WERI-Rb-1 (cell line): ENCODE data around the gene TARBP1.

ENCODE experiments used
- DNase-seq: peaks from one replicate; pipeline ENCODE4 v3.0.0-alpha.2; 2020
- H3K27ac ChIP-seq: fragments of 250-450 bp; sonication (Bioruptor Pico); 2 replicates; pipeline ENCODE4 v1.5.1; 2020; ENCODE audit warnings: mild to moderate bottlenecking, moderate library complexity
- H3K27me3 ChIP-seq: fragments of 250-450 bp; sonication (Bioruptor Pico); 2 replicates; pipeline ENCODE4 v1.5.1; 2021; ENCODE audit warnings: mild to moderate bottlenecking, low read depth, moderate library complexity; ENCODE audit not compliant: insufficient read depth, severe bottlenecking
- H3K36me3 ChIP-seq: fragments of 250-450 bp; sonication (Bioruptor Pico); 2 replicates; pipeline ENCODE4 v1.5.1; 2020; ENCODE audit warnings: mild to moderate bottlenecking, moderate library complexity
- H3K4me3 ChIP-seq: 2 replicates; pipeline ENCODE4 v1.5.1; 2011; ENCODE audit warnings: low read depth, mild to moderate bottlenecking, control low read depth, low read length
- H3K9me3 ChIP-seq: fragments of 250-450 bp; sonication (Bioruptor Pico); 2 replicates; pipeline ENCODE4 v1.5.1; 2021; ENCODE audit warnings: mild to moderate bottlenecking, moderate library complexity; ENCODE audit not compliant: severe bottlenecking
- TF ChIP-seq, protein P1 (sequence below): IDR thresholded peaks from 2 replicates; pipeline ENCODE4 v1.5.1; 2011; ENCODE audit warnings: low read depth, mild to moderate bottlenecking, control low read depth, inconsistent platforms, low read length

The TARBP1 gene

DNA sequence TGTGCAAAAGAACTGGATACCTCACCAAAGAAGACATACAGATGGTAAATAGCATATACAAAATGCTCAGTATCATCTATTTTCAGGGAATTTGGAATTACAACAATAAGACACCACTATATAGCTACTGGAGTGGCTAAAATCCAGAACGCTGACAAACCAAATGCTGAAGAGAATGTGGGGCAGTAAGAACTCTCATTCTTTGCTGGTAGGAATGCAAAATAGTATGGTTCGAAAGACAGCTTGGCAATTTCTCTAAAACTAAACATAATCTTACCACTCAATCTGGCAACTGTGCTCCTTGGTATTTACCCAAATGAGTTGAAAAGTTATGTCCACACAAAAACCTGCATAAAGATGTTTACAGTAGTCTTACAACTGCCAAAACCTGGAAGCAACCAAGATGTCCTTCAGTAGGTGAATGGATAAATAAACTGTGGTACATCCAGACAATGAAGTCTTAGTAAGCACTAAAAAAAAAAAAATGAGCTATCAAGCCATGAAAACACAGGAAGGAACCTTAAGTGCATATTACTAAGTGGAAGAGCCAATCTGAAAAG lies 26.5 kb downstream of the TARBP1 start:
- H3K27ac ChIP-seq: no peak overlapping the region
- no peaks in the 10 kb centered on the region for H3K27me3 ChIP-seq
- no peaks in the 10 kb centered on the region for H3K9me3 ChIP-seq
- H3K4me3 ChIP-seq: no peak overlapping the region
- TF ChIP-seq, protein P1, sequence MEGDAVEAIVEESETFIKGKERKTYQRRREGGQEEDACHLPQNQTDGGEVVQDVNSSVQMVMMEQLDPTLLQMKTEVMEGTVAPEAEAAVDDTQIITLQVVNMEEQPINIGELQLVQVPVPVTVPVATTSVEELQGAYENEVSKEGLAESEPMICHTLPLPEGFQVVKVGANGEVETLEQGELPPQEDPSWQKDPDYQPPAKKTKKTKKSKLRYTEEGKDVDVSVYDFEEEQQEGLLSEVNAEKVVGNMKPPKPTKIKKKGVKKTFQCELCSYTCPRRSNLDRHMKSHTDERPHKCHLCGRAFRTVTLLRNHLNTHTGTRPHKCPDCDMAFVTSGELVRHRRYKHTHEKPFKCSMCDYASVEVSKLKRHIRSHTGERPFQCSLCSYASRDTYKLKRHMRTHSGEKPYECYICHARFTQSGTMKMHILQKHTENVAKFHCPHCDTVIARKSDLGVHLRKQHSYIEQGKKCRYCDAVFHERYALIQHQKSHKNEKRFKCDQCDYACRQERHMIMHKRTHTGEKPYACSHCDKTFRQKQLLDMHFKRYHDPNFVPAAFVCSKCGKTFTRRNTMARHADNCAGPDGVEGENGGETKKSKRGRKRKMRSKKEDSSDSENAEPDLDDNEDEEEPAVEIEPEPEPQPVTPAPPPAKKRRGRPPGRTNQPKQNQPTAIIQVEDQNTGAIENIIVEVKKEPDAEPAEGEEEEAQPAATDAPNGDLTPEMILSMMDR: no peak
- no peak for DNase-seq
- H3K36me3 ChIP-seq: peaks cover 45% of the 10 kb centered on the region

DNA sequence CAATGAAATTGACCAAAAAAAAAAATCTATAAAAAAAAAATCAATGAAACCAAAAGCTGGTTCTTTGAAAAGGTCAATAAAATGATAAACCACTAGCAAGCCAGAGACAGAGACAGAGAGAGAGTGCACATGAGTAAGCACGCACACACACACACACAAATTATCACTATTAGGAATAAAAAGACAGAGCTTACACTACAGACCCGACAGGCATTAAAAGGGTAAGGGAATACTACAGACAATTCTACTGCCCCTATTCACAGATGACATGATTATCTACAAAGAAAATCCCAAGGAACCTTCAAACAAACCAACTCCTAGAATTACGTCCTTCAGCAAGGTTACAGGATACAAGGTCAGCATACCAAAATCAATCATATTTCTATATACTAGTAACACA lies 38.6 kb downstream of the TARBP1 start:
- Histone ChIP-seq H3K36me3 (peaks cover 34% of the 10 kb centered on the region), H3K27ac (no peak overlapping the region), H3K27me3 (no peaks in the 10 kb centered on the region), H3K9me3 (peaks cover 13% of the 10 kb centered on the region), H3K4me3 (no peak overlapping the region)
- no peak for DNase-seq
- TF ChIP-seq, protein P1: no peak

DNA sequence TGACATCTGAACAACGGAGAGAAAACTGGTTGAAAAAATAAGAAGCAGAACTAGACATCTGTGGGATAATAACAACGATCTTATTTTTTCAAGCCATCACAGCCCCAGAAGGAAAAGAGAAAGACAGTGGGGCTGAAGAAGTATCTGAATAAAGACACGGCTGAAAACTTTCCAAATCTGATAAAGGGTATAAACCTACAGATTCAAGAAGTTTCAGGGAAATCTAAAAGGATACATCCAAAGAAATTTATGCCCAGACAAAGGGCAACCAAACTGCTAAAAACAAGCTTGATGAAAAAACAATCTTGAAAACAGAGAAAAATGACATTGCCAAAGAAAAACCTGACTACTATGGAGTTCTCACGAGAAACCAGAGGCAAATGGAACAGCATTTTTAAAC lies 40.4 kb downstream of the TARBP1 start:
- TF ChIP-seq, protein P1: no peak
- H3K4me3 ChIP-seq: no peak overlapping the region
- no peak overlapping the region for H3K27ac ChIP-seq
- no peak for DNase-seq
- peaks cover 13% of the 10 kb centered on the region for H3K9me3 ChIP-seq
- no peaks in the 10 kb centered on the region for H3K27me3 ChIP-seq
- H3K36me3 ChIP-seq: peaks cover 40% of the 10 kb centered on the region

DNA sequence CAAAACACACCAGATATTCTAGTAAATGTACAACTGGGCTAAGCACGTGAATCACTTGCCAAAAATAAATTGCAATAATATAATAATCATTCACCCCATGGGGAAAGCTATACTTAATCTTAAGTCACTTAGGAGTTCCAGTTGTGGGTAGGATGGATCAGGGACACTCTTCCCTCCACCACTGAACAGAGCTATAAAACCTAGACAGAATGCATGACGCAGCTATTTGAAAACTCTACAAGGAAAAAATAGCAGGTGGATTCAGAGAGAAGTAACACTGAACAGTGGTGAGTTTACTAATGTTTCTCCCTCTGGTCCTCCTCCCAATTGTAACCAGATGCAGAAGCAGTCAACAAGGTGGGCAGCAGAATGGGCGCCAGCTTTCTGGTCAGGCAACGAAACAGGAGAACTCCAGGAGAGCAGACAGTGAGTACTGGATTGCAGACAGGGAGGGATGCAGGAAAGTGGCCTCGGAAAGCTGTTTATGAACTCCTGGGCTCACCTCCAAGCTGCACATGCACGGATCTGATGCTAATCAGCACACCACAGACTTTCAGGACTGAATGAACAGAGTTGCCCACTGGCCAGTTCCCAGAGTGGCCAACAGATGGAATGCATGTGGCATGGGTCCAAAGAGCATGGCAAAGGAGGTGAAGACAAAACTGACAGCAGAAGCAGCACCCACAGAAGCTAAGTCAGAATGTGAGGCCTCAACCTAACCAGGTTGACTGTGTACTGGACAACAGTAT lies 41.4 kb downstream of the TARBP1 start:
- no peak for DNase-seq
- peaks cover 44% of the 10 kb centered on the region for H3K36me3 ChIP-seq

DNA sequence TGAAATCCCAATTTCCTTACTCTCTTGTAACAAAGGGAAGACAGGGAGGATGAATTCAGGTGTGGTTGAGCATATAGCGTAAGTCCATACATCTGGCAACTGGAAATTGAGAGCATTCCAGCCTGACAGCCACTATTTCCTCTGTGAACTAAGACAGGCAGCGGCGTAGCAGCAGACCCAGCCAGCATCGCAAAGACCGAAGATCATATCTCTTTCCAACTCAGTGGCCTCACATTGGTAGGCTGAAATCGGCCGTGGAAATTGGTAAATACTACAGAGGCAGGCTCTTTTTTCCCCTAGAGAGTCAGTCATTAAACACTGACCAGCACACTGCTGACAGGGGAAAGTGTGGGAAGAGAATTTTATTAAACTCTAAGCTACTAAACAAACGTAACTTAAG lies 43.4 kb downstream of the TARBP1 start:
- TF ChIP-seq, protein P1: no peak
- DNase-seq: no peak
- H3K9me3 ChIP-seq: peaks cover 8% of the 10 kb centered on the region
- H3K4me3 ChIP-seq: no peak overlapping the region
- H3K27ac ChIP-seq: no peak overlapping the region
- peaks cover 47% of the 10 kb centered on the region for H3K36me3 ChIP-seq
- no peaks in the 10 kb centered on the region for H3K27me3 ChIP-seq

More for the DNA sequence above, 41.4 kb downstream of the TARBP1 start:
- Histone ChIP-seq H3K9me3 (peaks cover 13% of the 10 kb centered on the region), H3K4me3 (no peak overlapping the region), H3K27me3 (no peaks in the 10 kb centered on the region), H3K27ac (no peak overlapping the region)
- TF ChIP-seq, protein P1: no peak

DNA sequence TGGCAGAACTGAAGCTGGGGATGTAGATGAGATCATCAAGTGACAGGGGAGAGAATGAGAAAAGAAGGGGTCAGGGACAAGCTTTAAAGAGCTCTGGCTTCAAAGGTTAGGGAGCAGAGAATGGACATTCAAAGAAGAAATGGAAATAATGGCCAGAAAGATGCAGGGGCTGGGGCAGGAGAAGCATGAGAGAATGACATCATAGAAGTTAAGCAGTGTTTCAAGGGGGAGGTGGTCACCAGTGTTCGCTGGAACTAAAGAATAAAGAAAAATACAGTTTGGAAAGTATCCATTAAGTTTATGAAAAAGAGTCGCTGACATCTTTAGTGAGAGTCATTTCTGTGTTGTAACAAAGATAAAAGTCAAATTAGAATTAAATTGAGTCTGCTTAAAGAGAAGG lies 44.3 kb downstream of the TARBP1 start:
- no peaks in the 10 kb centered on the region for H3K27me3 ChIP-seq
- no peaks in the 10 kb centered on the region for H3K9me3 ChIP-seq
- H3K4me3 ChIP-seq: no peak overlapping the region
- H3K36me3 ChIP-seq: peaks cover 50% of the 10 kb centered on the region
- no peak overlapping the region for H3K27ac ChIP-seq
- DNase-seq: no peak
- TF ChIP-seq, protein P1: no peak
